ENCODE measurements around the gene EP300. TPM values are rescaled to one million over a fixed set of nuclear protein-coding genes. Genes with fewer than 3 reads are reported as not detected.
"Not testable (repeated sequence)": the region's sequence is repeated elsewhere in the genome, so short reads cannot be mapped to it uniquely, and the experiment has no call there.

EP300 gene
- 45.4 and 73.8 TPM in 2 replicates for total RNA-seq

- peak; percentile 74 for DNase-seq (ENCODE audit: low read depth)
- peak; percentile 27 for TF ChIP-seq CTCF (IDR thresholded peaks at IDR 0.05; ENCODE audit: insufficient read depth, low read depth, low read length)
Observed at GRCh38 chr22:41092023-41092817, at the start of gene EP300. Gene EP300 (plus strand): TSS chr22:41092592. CDS start chr22:41093005, 413 bp downstream.

GRCh38 chr22:41043722-41044121 lies 48.7 kb upstream of the EP300 start:
- no peak for DNase-seq (ENCODE audit: low read depth)
- H3K4me3 ChIP-seq (ENCODE audit: low read depth, low read length), result no peak overlapping the region
- TF ChIP-seq CTCF (IDR thresholded peaks at IDR 0.05; ENCODE audit: insufficient read depth, low read depth, low read length), result no peak

More at GRCh38 chr22:41092023-41092817, at the start of gene EP300:
- peak within 1 kb of the TSS; percentile 86 for H3K4me3 ChIP-seq (ENCODE audit: low read depth, low read length)

DNA sequence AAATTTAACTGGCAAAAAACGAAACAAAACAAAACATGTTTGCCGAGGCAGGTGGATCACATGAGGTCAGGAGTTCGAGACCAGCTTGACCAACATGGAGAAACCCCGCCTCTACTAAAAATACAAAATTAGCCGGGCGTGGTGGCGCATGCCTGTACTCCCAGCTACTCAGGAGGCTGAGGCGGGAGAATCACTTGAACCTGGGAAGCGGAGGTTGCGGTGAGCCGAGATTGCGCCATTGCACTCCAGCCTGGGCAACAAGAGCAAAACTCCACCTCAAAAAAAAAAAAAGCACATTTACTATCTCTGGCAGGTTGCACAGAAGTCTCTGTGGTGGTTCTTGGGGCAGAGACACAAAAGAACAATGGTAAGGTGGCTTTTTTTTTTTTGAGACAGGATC lies 46.8 kb upstream of the EP300 start:
- not testable (repeated sequence) for H3K4me3 ChIP-seq (ENCODE audit: low read depth, low read length); DNase-seq (ENCODE audit: low read depth)

DNA sequence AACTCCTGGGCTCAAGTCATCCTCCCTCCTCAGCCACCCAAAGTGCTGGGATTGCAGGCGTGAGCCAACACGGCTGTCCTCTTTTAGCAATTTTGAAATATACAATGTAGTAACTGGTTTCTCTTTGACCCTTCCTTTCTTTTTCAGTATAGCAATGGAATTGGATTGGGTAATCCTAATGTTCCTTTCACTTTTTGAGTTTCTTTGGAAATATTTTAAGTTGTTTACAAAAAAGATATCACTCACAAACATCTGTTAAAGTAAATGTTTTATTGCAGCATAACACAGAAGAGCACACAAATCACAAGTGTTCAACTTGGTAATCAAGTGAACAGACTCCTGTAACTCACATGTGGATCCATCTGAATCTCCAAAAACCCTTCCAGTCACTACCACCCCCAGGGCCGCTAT lies 44.6 kb upstream of the EP300 start:
- H3K4me3 ChIP-seq (ENCODE audit: low read depth, low read length), result no peak overlapping the region
- DNase-seq (ENCODE audit: low read depth), result peak; percentile 91

GRCh38 chr22:41048345-41048744 lies 44.0 kb upstream of the EP300 start:
- H3K4me3 ChIP-seq (ENCODE audit: low read depth, low read length), result peak overlapping the region; percentile 3
- not testable (repeated sequence) for DNase-seq (ENCODE audit: low read depth)

More for the DNA sequence above, 44.6 kb upstream of the EP300 start:
- TF ChIP-seq CTCF (IDR thresholded peaks at IDR 0.05; ENCODE audit: insufficient read depth, low read depth, low read length), result no peak

GRCh38 chr22:41048791-41049717 lies 43.3 kb upstream of the EP300 start:
- TF ChIP-seq CTCF (IDR thresholded peaks at IDR 0.05; ENCODE audit: insufficient read depth, low read depth, low read length), result no peak
- DNase-seq (ENCODE audit: low read depth), result peak; percentile 97
- peak overlapping the region; percentile 7 for H3K4me3 ChIP-seq (ENCODE audit: low read depth, low read length)

GRCh38 chr22:41049795-41050194 lies 42.6 kb upstream of the EP300 start:
- not testable (repeated sequence) for DNase-seq (ENCODE audit: low read depth)

DNA sequence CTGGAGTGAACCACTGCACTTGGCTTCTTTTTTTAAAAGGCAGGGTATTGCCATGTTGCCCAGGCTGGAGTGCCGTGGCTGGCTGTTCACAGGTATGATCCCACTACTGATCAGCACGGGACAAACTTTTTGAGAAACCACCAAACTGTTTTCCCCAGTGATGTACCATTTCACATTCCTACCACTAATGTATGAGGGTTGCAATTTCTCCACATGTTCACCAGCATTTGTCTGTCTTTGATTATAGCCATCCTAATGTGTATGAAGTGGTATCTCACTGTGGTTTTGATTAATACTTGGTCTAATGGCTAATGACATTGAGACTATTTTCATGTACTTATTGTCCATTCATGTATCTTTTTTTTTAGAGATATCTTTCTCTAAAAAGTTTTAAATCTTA lies 41.5 kb upstream of the EP300 start:
- H3K4me3 ChIP-seq (ENCODE audit: low read depth, low read length), result no peak overlapping the region
- peak; percentile 26 for TF ChIP-seq CTCF (IDR thresholded peaks at IDR 0.05; ENCODE audit: insufficient read depth, low read depth, low read length)
- peak; percentile 5 for DNase-seq (ENCODE audit: low read depth)

More at GRCh38 chr22:41049795-41050194, 42.6 kb upstream of the EP300 start:
- not testable (repeated sequence) for H3K4me3 ChIP-seq (ENCODE audit: low read depth, low read length)

Data from fibroblast of villous mesenchyme (primary cell).